Measurements from ENCODE around the gene NAA80. TPM values are rescaled to one million over a fixed set of nuclear protein-coding genes. Genes with fewer than 3 reads are reported as not detected.
A peak's percentile ranks its signal among the peaks of the same experiment; 100 is the strongest.

Gene NAA80
- total and polyA plus RNA-seq, 2 of the 13 experiments (the other 11 are each of a cell fraction or from before 2014, with no cell fraction given) = 3.4 to 8.7 TPM

- TF ChIP-seq ATF4 (CRISPR knock-in tag; IDR thresholded peaks at IDR 0.05) = no peak
- peak; percentile 37; the same call in 1 of the 2 replicates for TF ChIP-seq ELF3 (CRISPR knock-in tag; IDR thresholded peaks at IDR 0.05)
- no peak for TF ChIP-seq FOXO4 (CRISPR knock-in tag; conservative IDR thresholded peaks at IDR 0.05)
- no peak for TF ChIP-seq PCBP2 (optimal IDR thresholded peaks at IDR 0.05; ENCODE audit: low read depth, low read length, poor library complexity, severe bottlenecking)
- no peak for TF ChIP-seq HNF4G (IDR thresholded peaks at IDR 0.05; ENCODE audit: borderline replicate concordance, low read depth, low read length)
- TF ChIP-seq HNF4G (CRISPR knock-in tag; IDR thresholded peaks at IDR 0.05; ENCODE audit: borderline replicate concordance, low read depth) = peak; percentile 58; the same call in 1 of the 2 replicates
- TF ChIP-seq NR2C2 (CRISPR knock-in tag; IDR thresholded peaks at IDR 0.05; ENCODE audit: borderline replicate concordance) = peak; percentile 82
- TF ChIP-seq ZNF580 (CRISPR knock-in tag; IDR thresholded peaks at IDR 0.05; ENCODE audit: borderline replicate concordance, low read depth) = no peak
- TF ChIP-seq RAD21 (CRISPR knock-in tag; IDR thresholded peaks at IDR 0.05) = no peak
- TF ChIP-seq SMC3 (IDR thresholded peaks at IDR 0.05; ENCODE audit: low read length) = no peak
- no peak for TF ChIP-seq THAP7 (CRISPR knock-in tag; IDR thresholded peaks at IDR 0.05)
- TF ChIP-seq CAMTA2 (CRISPR knock-in tag; IDR thresholded peaks at IDR 0.05; ENCODE audit: borderline replicate concordance) = no peak
- peak; percentile 13; the same call in 1 of the 2 replicates for TF ChIP-seq ZFX (CRISPR knock-in tag; IDR thresholded peaks at IDR 0.05; ENCODE audit: low read depth)
- TF ChIP-seq RFX3 (CRISPR knock-in tag; IDR thresholded peaks at IDR 0.05) = no peak
- TF ChIP-seq NFIB (CRISPR knock-in tag; IDR thresholded peaks at IDR 0.05; ENCODE audit: borderline replicate concordance) = no peak
- no peak for TF ChIP-seq ZZZ3 (CRISPR knock-in tag; IDR thresholded peaks at IDR 0.05; ENCODE audit: borderline replicate concordance)
- TF ChIP-seq RFXAP (CRISPR knock-in tag; IDR thresholded peaks at IDR 0.05; ENCODE audit: borderline replicate concordance) = no peak
- TF ChIP-seq TBL1XR1 (IDR thresholded peaks at IDR 0.05; ENCODE audit: borderline replicate concordance, low read length, partially characterized antibody) = no peak
- 0 out of 2 replicates have a peak, but pooled peaks have one; percentile 20 for TF ChIP-seq PPARG (CRISPR knock-in tag; conservative IDR thresholded peaks at IDR 0.05)
- TF ChIP-seq TEAD3 (CRISPR knock-in tag; optimal IDR thresholded peaks at IDR 0.05; ENCODE audit: borderline replicate concordance) = peak; percentile 47
- TF ChIP-seq KLF16 (CRISPR knock-in tag; IDR thresholded peaks at IDR 0.05) = 0 out of 4 replicates have a peak, but pooled peaks of 1 of the 2 experiments have one; percentile 27
- peak; percentile 51; the same call in 1 of the 2 replicates for TF ChIP-seq PHF21A (CRISPR knock-in tag; IDR thresholded peaks at IDR 0.05)
- TF ChIP-seq EP300 (IDR thresholded peaks at IDR 0.05; ENCODE audit: low read depth in 2 of 2, low read length in 2 of 2) = peak in 1 of 2 experiments; percentile 86; a peak in 2 of 4 replicates
- peak; percentile 76; the same call in 1 of the 2 replicates for TF ChIP-seq EP300 (CRISPR knock-in tag; IDR thresholded peaks at IDR 0.05; ENCODE audit: borderline replicate concordance)
- no peak for TF ChIP-seq MTF1 (CRISPR knock-in tag; IDR thresholded peaks at IDR 0.05)
- no peak for TF ChIP-seq ZNF792 (CRISPR knock-in tag; IDR thresholded peaks at IDR 0.05)
- no peak for TF ChIP-seq GZF1 (CRISPR knock-in tag; IDR thresholded peaks at IDR 0.05)
- TF ChIP-seq SOX13 (IDR thresholded peaks at IDR 0.05) = no peak
- TF ChIP-seq SOX13 (CRISPR knock-in tag; conservative IDR thresholded peaks at IDR 0.05 in 1 of 2, IDR thresholded peaks at IDR 0.05 in 1 of 2) = peak in 1 of 2 experiments; percentile 54; a peak in 2 of 4 replicates
Measured at GRCh38 chr3:50271314-50271936, 27.8 kb downstream of the NAA80 start (continued).
